Mesangial cell (primary cell): Measurements from ENCODE around the gene ISG20. TPM values are rescaled to one million over a fixed set of nuclear protein-coding genes. Genes with fewer than 3 reads are reported as not detected.

Source experiments
- total RNA-seq: library from RNA; depleted of rRNA; stranded (reverse); fragments of >200 nt; gene quantifications from 2 replicates; pipeline ENCODE4 v1.2.3, GENCODE V29; 2015

ISG20 gene
- 2.6 and 5.7 TPM in 2 replicates for total RNA-seq

GRCh38 chr15:88638626-88639372, at the start of gene ISG20:
ISG20 (plus strand) TSS chr15:88639016; CDS start chr15:88639367, 351 bp downstream.

GRCh38 chr15:88620995-88621772, 17.6 kb upstream of the ISG20 start, which contains the start of gene AEN:
AEN (plus strand) TSS chr15:88621340; CDS start chr15:88626210, 4,870 bp downstream.

Other genes starting within 250 kb of the ISG20 start
- gene MRPL46, start 171.6 kb upstream of the ISG20 start, total RNA-seq, result 18.7 and 24.1 TPM in 2 replicates
- 31.6 and 41.1 TPM in 2 replicates for gene MRPS11, start 171.3 kb upstream of the ISG20 start, total RNA-seq
- gene DET1, start 92.3 kb upstream of the ISG20 start, total RNA-seq, result 5.1 and 5.5 TPM in 2 replicates
- gene AEN, start 17.7 kb upstream of the ISG20 start, total RNA-seq, result 31.7 and 44.0 TPM in 2 replicates
- gene ACAN, start 164.4 kb downstream of the ISG20 start, total RNA-seq, result 0.16 and 0.63 TPM in 2 replicates